Measurements from ENCODE around the gene PRG3.

Gene PRG3

GRCh38 chr11:57354699-57355098 lies 26.3 kb downstream of the PRG3 start:
- peaks cover 6% of the 10 kb centered on the region; the same call in 1 of the 2 replicates for H3K9me3 ChIP-seq (ENCODE audit: insufficient read depth, low read depth, low read length)
- H3K27ac ChIP-seq (ENCODE audit: low read length) = no peak overlapping the region
- no peaks in the 10 kb centered on the region for H3K27me3 ChIP-seq (ENCODE audit: insufficient read depth, low read length)
- H3K36me3 ChIP-seq (ENCODE audit: insufficient read depth, low read depth, low read length) = no peaks in the 10 kb centered on the region
- peaks cover 10% of the 10 kb centered on the region; the same call in 1 of the 2 replicates for H3K4me1 ChIP-seq (ENCODE audit: insufficient read depth, low read length)
- H3K9ac ChIP-seq (ENCODE audit: low read depth, low read length) = no peak overlapping the region
- no peak overlapping the region for H3K4me3 ChIP-seq (ENCODE audit: low read length)

GRCh38 chr11:57353852-57354251 lies 27.1 kb downstream of the PRG3 start:
- Histone ChIP-seq H3K27me3 (ENCODE audit: insufficient read depth, low read length) (no peaks in the 10 kb centered on the region), H3K27ac (ENCODE audit: low read length) (no peak overlapping the region), H3K4me1 (ENCODE audit: insufficient read depth, low read length) (peaks cover 7% of the 10 kb centered on the region; the same call in 1 of the 2 replicates), H3K9me3 (ENCODE audit: insufficient read depth, low read depth, low read length) (peaks cover 6% of the 10 kb centered on the region; the same call in 1 of the 2 replicates), H3K4me3 (ENCODE audit: low read length) (no peak overlapping the region), H3K36me3 (ENCODE audit: insufficient read depth, low read depth, low read length) (no peaks in the 10 kb centered on the region), H3K9ac (ENCODE audit: low read depth, low read length) (no peak overlapping the region)

DNA sequence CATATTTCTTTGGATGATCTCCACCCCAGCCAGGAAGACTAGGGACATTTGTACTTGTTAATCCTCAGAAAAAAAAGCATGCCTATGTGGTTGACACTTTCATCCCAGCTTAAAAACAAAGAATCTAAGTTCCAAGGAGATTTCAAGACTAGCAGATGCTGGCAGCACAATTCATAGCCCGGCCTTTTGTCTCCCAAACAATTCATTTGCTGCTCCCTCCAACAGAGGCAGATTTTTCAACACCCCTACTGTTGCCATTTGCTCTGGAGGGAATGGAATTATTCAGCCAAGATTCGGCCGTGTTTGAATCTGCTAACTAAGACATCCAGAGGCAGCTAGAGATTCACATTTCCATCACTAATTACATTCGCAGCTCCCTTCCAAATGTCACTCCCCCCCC lies 27.5 kb downstream of the PRG3 start:
- Histone ChIP-seq H3K27ac (ENCODE audit: low read length) (no peak overlapping the region), H3K4me1 (ENCODE audit: insufficient read depth, low read length) (peaks cover 5% of the 10 kb centered on the region; the same call in 1 of the 2 replicates), H3K27me3 (ENCODE audit: insufficient read depth, low read length) (no peaks in the 10 kb centered on the region), H3K9me3 (ENCODE audit: insufficient read depth, low read depth, low read length) (peaks cover 6% of the 10 kb centered on the region; the same call in 1 of the 2 replicates), H3K9ac (ENCODE audit: low read depth, low read length) (no peak overlapping the region), H3K36me3 (ENCODE audit: insufficient read depth, low read depth, low read length) (no peaks in the 10 kb centered on the region), H3K4me3 (ENCODE audit: low read length) (no peak overlapping the region)

DNA sequence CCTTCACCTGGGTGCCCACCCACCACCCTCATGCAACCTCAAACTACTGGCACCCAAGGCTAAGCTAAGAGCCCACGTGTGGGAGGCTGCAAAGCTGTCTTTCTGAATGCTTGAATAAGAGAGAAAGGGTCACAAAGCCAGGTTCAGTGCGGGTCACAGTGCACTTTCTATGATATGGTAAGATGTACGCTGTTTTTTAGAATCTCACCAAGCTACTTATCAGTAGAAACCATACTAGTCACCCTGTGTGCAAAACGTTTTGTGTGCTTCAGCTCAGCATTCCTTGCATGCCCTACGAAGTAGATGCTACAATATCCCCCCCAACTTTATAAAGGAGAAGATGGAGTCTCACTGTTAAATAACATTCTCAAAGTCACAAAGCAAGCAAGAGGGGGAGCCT lies 27.9 kb downstream of the PRG3 start:
- Histone ChIP-seq H3K36me3 (ENCODE audit: insufficient read depth, low read depth, low read length) (no peaks in the 10 kb centered on the region), H3K27me3 (ENCODE audit: insufficient read depth, low read length) (no peaks in the 10 kb centered on the region), H3K9me3 (ENCODE audit: insufficient read depth, low read depth, low read length) (peaks cover 6% of the 10 kb centered on the region; the same call in 1 of the 2 replicates), H3K27ac (ENCODE audit: low read length) (no peak overlapping the region), H3K4me1 (ENCODE audit: insufficient read depth, low read length) (peaks cover 5% of the 10 kb centered on the region; the same call in 1 of the 2 replicates), H3K9ac (ENCODE audit: low read depth, low read length) (no peak overlapping the region), H3K4me3 (ENCODE audit: low read length) (no peak overlapping the region)

DNA sequence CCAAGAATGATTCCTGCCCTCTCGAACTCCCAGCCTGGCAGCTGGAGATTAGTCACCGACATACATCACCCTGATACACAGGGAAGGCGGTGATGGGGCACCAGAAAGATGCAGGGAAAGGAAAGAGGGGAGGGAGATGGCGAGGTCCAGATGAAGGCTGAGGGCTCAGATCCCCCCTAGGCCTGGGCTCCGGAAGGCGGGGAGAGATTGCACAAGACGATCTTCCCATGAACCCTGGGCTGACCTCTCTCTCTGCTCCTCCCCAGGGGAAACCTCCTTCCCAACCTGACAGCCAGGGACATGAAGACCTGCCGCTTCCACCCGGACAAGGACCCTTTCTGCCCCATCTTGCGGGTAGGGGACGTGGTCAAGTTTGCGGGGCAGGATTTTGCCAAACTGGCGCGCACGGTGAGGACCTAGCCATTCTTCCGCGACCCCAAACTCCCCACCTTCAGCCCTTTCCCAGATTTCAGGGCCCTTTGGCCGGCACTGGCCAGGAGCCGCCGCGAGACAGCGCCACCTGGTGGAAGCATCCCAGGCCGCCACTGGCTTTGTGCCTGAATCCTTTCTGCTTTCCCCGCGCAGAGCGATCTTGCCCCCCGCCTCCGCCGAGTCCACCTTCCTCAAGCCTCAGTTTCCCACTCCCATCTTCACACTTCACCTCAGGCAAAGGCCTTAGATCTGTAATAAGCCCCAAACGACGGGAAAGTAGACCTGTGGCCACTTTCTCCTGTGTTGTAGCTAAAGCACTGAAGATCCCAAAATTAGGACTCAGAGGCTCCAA lies 31.3 kb downstream of the PRG3 start:
- H3K9me3 ChIP-seq (ENCODE audit: insufficient read depth, low read depth, low read length) = peaks cover 6% of the 10 kb centered on the region; the same call in 1 of the 2 replicates
- H3K27me3 ChIP-seq (ENCODE audit: insufficient read depth, low read length) = 0 out of 2 replicates have a peak, but pooled peaks cover 16% of the 10 kb centered on the region
- H3K4me3 ChIP-seq (ENCODE audit: low read length) = peak overlapping the region; percentile 71
- peak overlapping the region; percentile 68; the same call in 1 of the 2 replicates for H3K9ac ChIP-seq (ENCODE audit: low read depth, low read length)
- H3K36me3 ChIP-seq (ENCODE audit: insufficient read depth, low read depth, low read length) = no peaks in the 10 kb centered on the region
- H3K4me1 ChIP-seq (ENCODE audit: insufficient read depth, low read length) = peaks cover 5% of the 10 kb centered on the region; the same call in 1 of the 2 replicates
- no peak overlapping the region for H3K27ac ChIP-seq (ENCODE audit: low read length)

DNA sequence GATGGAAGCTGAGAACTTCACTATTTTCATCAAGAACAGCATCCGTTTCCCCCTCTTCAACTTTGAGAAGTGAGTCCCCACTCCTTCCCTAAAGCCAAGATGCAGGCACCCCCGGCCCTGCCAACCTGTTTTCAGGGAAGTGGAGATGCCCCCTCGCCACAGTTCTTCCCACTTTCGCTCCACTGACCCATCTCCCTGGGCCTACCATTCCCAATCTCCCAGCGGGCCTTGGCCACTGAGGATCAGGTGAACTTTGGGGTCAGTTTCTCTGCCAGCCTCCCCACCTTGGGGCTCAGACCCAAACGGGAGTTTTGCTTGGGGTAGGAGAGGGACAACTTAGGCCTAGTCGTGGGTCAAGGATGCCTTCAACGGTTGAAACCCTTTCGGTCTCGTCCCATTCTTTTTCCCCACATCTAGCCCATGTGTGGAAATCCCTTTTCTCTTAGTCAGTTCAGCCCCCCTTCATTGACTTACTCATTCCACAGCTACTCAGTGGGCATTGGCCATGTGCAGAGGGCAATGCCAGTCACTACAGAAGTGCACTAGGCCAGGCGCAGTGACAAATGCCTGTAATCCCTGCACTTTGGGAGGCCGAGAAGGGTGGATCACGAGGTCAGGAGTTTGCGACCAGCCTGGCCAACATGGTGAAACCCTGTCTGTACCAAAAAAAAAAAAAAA lies 32.2 kb downstream of the PRG3 start:
- Histone ChIP-seq H3K9me3 (ENCODE audit: insufficient read depth, low read depth, low read length) (peaks cover 6% of the 10 kb centered on the region; the same call in 1 of the 2 replicates), H3K4me1 (ENCODE audit: insufficient read depth, low read length) (peaks cover 6% of the 10 kb centered on the region; the same call in 1 of the 2 replicates), H3K27ac (ENCODE audit: low read length) (no peak overlapping the region), H3K36me3 (ENCODE audit: insufficient read depth, low read depth, low read length) (no peaks in the 10 kb centered on the region), H3K9ac (ENCODE audit: low read depth, low read length) (no peak overlapping the region), H3K4me3 (ENCODE audit: low read length) (no peak overlapping the region), H3K27me3 (ENCODE audit: insufficient read depth, low read length) (0 out of 2 replicates have a peak, but pooled peaks cover 16% of the 10 kb centered on the region)

- 0 out of 2 replicates have a peak, but pooled peaks cover 16% of the 10 kb centered on the region for H3K27me3 ChIP-seq (ENCODE audit: insufficient read depth, low read length)
- peaks cover 5% of the 10 kb centered on the region; the same call in 1 of the 2 replicates for H3K4me1 ChIP-seq (ENCODE audit: insufficient read depth, low read length)
- no peaks in the 10 kb centered on the region for H3K36me3 ChIP-seq (ENCODE audit: insufficient read depth, low read depth, low read length)
- H3K4me3 ChIP-seq (ENCODE audit: low read length) = no peak overlapping the region
- no peak overlapping the region for H3K27ac ChIP-seq (ENCODE audit: low read length)
- H3K9me3 ChIP-seq (ENCODE audit: insufficient read depth, low read depth, low read length) = peaks cover 6% of the 10 kb centered on the region; the same call in 1 of the 2 replicates
- H3K9ac ChIP-seq (ENCODE audit: low read depth, low read length) = no peak overlapping the region
These were observed 32.9 kb downstream of the PRG3 start for GRCh38 chr11:57348052-57348451.

GRCh38 chr11:57347336-57347735 lies 33.6 kb downstream of the PRG3 start:
- Histone ChIP-seq H3K36me3 (ENCODE audit: insufficient read depth, low read depth, low read length) (no peaks in the 10 kb centered on the region), H3K4me3 (ENCODE audit: low read length) (no peak overlapping the region), H3K9ac (ENCODE audit: low read depth, low read length) (no peak overlapping the region), H3K4me1 (ENCODE audit: insufficient read depth, low read length) (peaks cover 6% of the 10 kb centered on the region; the same call in 1 of the 2 replicates), H3K9me3 (ENCODE audit: insufficient read depth, low read depth, low read length) (peaks cover 6% of the 10 kb centered on the region; the same call in 1 of the 2 replicates), H3K27ac (ENCODE audit: low read length) (no peak overlapping the region), H3K27me3 (ENCODE audit: insufficient read depth, low read length) (0 out of 2 replicates have a peak, but pooled peaks cover 16% of the 10 kb centered on the region)

GRCh38 chr11:57345555-57346211 lies 35.3 kb downstream of the PRG3 start:
- no peaks in the 10 kb centered on the region for H3K9me3 ChIP-seq (ENCODE audit: insufficient read depth, low read depth, low read length)
- no peak overlapping the region for H3K27ac ChIP-seq (ENCODE audit: low read length)
- no peak overlapping the region for H3K4me3 ChIP-seq (ENCODE audit: low read length)
- H3K36me3 ChIP-seq (ENCODE audit: insufficient read depth, low read depth, low read length) = no peaks in the 10 kb centered on the region
- H3K27me3 ChIP-seq (ENCODE audit: insufficient read depth, low read length) = peaks cover 21% of the 10 kb centered on the region
- H3K9ac ChIP-seq (ENCODE audit: low read depth, low read length) = peak overlapping the region; percentile 39; the same call in 1 of the 2 replicates
- H3K4me1 ChIP-seq (ENCODE audit: insufficient read depth, low read length) = peaks cover 6% of the 10 kb centered on the region; the same call in 1 of the 2 replicates

GRCh38 chr11:57344826-57345225 lies 36.1 kb downstream of the PRG3 start:
- Histone ChIP-seq H3K9ac (ENCODE audit: low read depth, low read length) (peak overlapping the region; percentile 39; the same call in 1 of the 2 replicates), H3K27me3 (ENCODE audit: insufficient read depth, low read length) (peaks cover 27% of the 10 kb centered on the region), H3K36me3 (ENCODE audit: insufficient read depth, low read depth, low read length) (no peaks in the 10 kb centered on the region), H3K9me3 (ENCODE audit: insufficient read depth, low read depth, low read length) (no peaks in the 10 kb centered on the region), H3K27ac (ENCODE audit: low read length) (no peak overlapping the region), H3K4me1 (ENCODE audit: insufficient read depth, low read length) (peaks cover 6% of the 10 kb centered on the region; the same call in 1 of the 2 replicates), H3K4me3 (ENCODE audit: low read length) (no peak overlapping the region)

DNA sequence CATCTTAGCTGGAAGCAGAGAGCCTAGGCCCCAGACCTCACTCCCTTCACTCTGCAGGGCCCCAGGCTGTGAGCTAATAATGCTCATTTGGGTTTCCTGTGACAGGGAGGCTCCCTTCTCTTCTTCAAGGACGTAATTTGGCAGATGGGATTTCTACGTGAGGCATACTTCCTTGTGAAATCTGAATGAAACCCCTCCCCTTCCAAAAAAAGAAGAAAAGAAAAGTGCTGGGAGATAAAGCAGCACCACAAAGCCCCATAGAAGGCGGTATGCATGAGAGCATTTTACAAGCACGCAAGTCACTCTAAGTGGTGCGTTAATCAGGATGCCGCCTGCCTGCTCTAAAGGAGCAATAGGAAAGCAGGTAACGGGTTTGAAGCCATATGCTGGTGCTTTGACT lies 37.1 kb downstream of the PRG3 start:
- no peak overlapping the region for H3K27ac ChIP-seq (ENCODE audit: low read length)
- peaks cover 11% of the 10 kb centered on the region for H3K4me1 ChIP-seq (ENCODE audit: insufficient read depth, low read length)
- no peaks in the 10 kb centered on the region for H3K9me3 ChIP-seq (ENCODE audit: insufficient read depth, low read depth, low read length)
- peaks cover 37% of the 10 kb centered on the region for H3K27me3 ChIP-seq (ENCODE audit: insufficient read depth, low read length)
- no peak overlapping the region for H3K4me3 ChIP-seq (ENCODE audit: low read length)
- H3K36me3 ChIP-seq (ENCODE audit: insufficient read depth, low read depth, low read length) = no peaks in the 10 kb centered on the region
- H3K9ac ChIP-seq (ENCODE audit: low read depth, low read length) = no peak overlapping the region

Measured in iPS-20b (cell line).